Sigmoid colon (tissue), 4 donors: ENCODE data around the gene TMEM239.

Experiments used
- CTCF ChIP-seq, 4 experiments: fragments of 450-650 bp in 3 of 4; fragments of 200-600 bp in 1 of 4; IDR thresholded peaks; one replicate each; pipeline ENCODE4 v1.5.1; 2016 to 2019; ENCODE audit warnings: antibody characterized with exemption in 4 of 4, mild to moderate bottlenecking in 3 of 4, moderate library complexity in 2 of 4
- EP300 ChIP-seq, 4 donors: sonication (generic); formaldehyde crosslinking; IDR thresholded peaks; one replicate each; pipeline ENCODE4 v1.6.1; 2017; ENCODE audit warnings: antibody characterized with exemption in 4 of 4
- POLR2A ChIP-seq, 2 donors: fragments of 450-650 bp; IDR thresholded peaks; one replicate each; pipeline ENCODE4 v1.6.1; 2016; ENCODE audit warnings: antibody characterized with exemption in 2 of 2, mild to moderate bottlenecking in 2 of 2, moderate library complexity in 2 of 2
- POLR2AphosphoS5 ChIP-seq, 4 donors: sonication (generic); formaldehyde crosslinking; IDR thresholded peaks; one replicate each; pipeline ENCODE4 v1.6.1; 2017; ENCODE audit warnings: antibody characterized with exemption in 4 of 4

DNA sequence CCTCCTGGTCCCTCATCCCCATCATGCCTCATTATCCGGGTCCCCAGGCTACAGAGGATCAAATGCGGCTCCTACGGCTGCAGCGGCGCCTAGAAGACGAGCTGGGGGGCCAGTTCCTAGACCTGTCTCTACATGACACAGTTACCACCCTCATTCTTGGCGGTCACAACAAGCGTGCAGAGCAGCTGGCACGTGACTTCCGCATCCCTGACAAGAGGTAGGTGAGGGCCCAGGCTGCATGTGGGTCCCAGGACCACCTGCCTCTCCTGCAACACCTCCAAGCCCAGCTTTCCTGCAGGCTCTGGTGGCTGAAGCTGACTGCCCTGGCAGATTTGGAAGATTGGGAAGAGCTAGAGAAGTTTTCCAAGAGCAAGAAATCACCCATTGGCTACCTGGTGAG is 48.9 kb downstream of the TMEM239 start:
- no peak for TF ChIP-seq POLR2A (IDR thresholded peaks at IDR 0.05)
- no peak for TF ChIP-seq EP300 (IDR thresholded peaks at IDR 0.05)
- TF ChIP-seq CTCF (IDR thresholded peaks at IDR 0.05), result no peak
- TF ChIP-seq POLR2AphosphoS5 (IDR thresholded peaks at IDR 0.05), result no peak
